ENCODE data around the gene LRRC8D. TPM values are rescaled to one million over a fixed set of nuclear protein-coding genes. Genes with fewer than 3 reads are reported as not detected.
"Not testable (repeated sequence)": the region's sequence is repeated elsewhere in the genome, so short reads cannot be mapped to it uniquely, and the experiment has no call there.

The LRRC8D gene
- 10 to 100 TPM in 1 of 4 donors, 1 to 10 TPM in 3; 6.9 to 13.2 (median 8.8) TPM for total RNA-seq

GRCh38 chr1:89820422-89821321, at the start of gene LRRC8D:
Gene LRRC8D (plus strand): TSS chr1:89821032. CDS start chr1:89933069, 112,037 bp downstream.
- ATAC-seq (ENCODE audit: low FRiP score) (peak; percentile 95), DNase-seq (ENCODE audit: low spot score) (peak; percentile 46)
- no peak for TF ChIP-seq CTCF (IDR thresholded peaks at IDR 0.05)

GRCh38 chr1:89771991-89772560, 48.8 kb upstream of the LRRC8D start:
- ATAC-seq (ENCODE audit: low FRiP score): no peak
- TF ChIP-seq CTCF (IDR thresholded peaks at IDR 0.05): no peak
- no peak for DNase-seq (ENCODE audit: low spot score)

GRCh38 chr1:89776104-89776503, 44.7 kb upstream of the LRRC8D start:
- not testable (repeated sequence) for ATAC-seq (ENCODE audit: low FRiP score); DNase-seq (ENCODE audit: low spot score)

GRCh38 chr1:89777271-89777670, 43.6 kb upstream of the LRRC8D start:
- not testable (repeated sequence) for ATAC-seq (ENCODE audit: low FRiP score); DNase-seq (ENCODE audit: low spot score)

- no peak for ATAC-seq (ENCODE audit: low FRiP score)
- DNase-seq (ENCODE audit: low spot score): no peak
These were observed 41.5 kb upstream of the LRRC8D start for GRCh38 chr1:89779151-89779940.

GRCh38 chr1:89780721-89781120, 40.1 kb upstream of the LRRC8D start:
- DNase-seq (ENCODE audit: low spot score): no peak
- TF ChIP-seq CTCF (IDR thresholded peaks at IDR 0.05): no peak
- ATAC-seq (ENCODE audit: low FRiP score): no peak

More at GRCh38 chr1:89779151-89779940, 41.5 kb upstream of the LRRC8D start:
- no peak for TF ChIP-seq CTCF (IDR thresholded peaks at IDR 0.05)

GRCh38 chr1:89781494-89782126, 39.2 kb upstream of the LRRC8D start:
- no peak for DNase-seq (ENCODE audit: low spot score)
- no peak for ATAC-seq (ENCODE audit: low FRiP score)
- TF ChIP-seq CTCF (IDR thresholded peaks at IDR 0.05): no peak
